Activated CD8-positive, alpha-beta memory T cell treated with anti-CD3 and anti-CD28 coated beads for 36 hours (primary cell): Measurements from ENCODE around the gene AHI1. TPM values are rescaled to one million over a fixed set of nuclear protein-coding genes. Genes with fewer than 3 reads are reported as not detected.

Experiments
- CTCF ChIA-PET: fragments of 350-600 bp; sonication (Branson Sonifier 250); formaldehyde crosslinking; loops from one replicate; lab custom pipeline; 2021; ENCODE audit warnings: antibody characterized with exemption; lab: Charles Lee
- POLR2A ChIA-PET: fragments of 350-600 bp; sonication (Branson Sonifier 250); formaldehyde crosslinking; loops from one replicate; lab custom pipeline; 2021; ENCODE audit warnings: antibody characterized with exemption; lab: Charles Lee
- total RNA-seq, 2 experiments: library from RNA; stranded (reverse); gene quantifications; one replicate each; pipeline ENCODE4 v1.2.3, GENCODE V29; 2021

The AHI1 gene
- 10 to 100 TPM; 42.4 to 46.2 TPM for total RNA-seq

- POLR2A ChIA-PET: interaction anchor here (0.6 to 1.7 kb wide), 3 partner anchors 42 to 792 kb away, joined by 3 to 19 read pairs (median 3); partner anchors contain the start of gene BCLAF1
- CTCF ChIA-PET: interaction anchor here (1.0 to 1.3 kb wide), 2 partner anchors 40 to 792 kb away, joined by 3 read pairs; partner anchors contain the start of gene BCLAF1
These were observed at the start of gene AHI1 for GRCh38 chr6:135497412-135498184. TSS of gene AHI1 (minus strand) at chr6:135497740. CDS start at chr6:135492237, 5,503 bp downstream.

GRCh38 chr6:135546680-135547418 lies 49.3 kb upstream of the AHI1 start:
- CTCF ChIA-PET: no interaction called here

GRCh38 chr6:135546206-135546605 lies 48.7 kb upstream of the AHI1 start:
- POLR2A ChIA-PET: no interaction called here
- CTCF ChIA-PET: no interaction called here

More at GRCh38 chr6:135546680-135547418, 49.3 kb upstream of the AHI1 start:
- POLR2A ChIA-PET: no interaction called here

GRCh38 chr6:135540207-135540840 lies 42.8 kb upstream of the AHI1 start:
- CTCF ChIA-PET: no interaction called here

GRCh38 chr6:135537741-135538301 lies 40.3 kb upstream of the AHI1 start:
- CTCF ChIA-PET: interaction anchor here (0.7 to 1.3 kb wide), 3 partner anchors 39 to 110 kb away, joined by 3 to 5 read pairs (median 3); no protein-coding TSS in a partner anchor
- POLR2A ChIA-PET: interaction anchor here (0.6 to 1.4 kb wide), 3 partner anchors 86 to 1366 kb away, joined by 3 to 4 read pairs (median 3); no protein-coding TSS in a partner anchor

More at GRCh38 chr6:135540207-135540840, 42.8 kb upstream of the AHI1 start:
- POLR2A ChIA-PET: no interaction called here

- CTCF ChIA-PET: interaction anchor here (0.9 to 1.8 kb wide), 4 partner anchors 88 to 691 kb away, joined by 3 to 11 read pairs (median 7); no protein-coding TSS in a partner anchor
- POLR2A ChIA-PET: no interaction called here
These were observed 38.5 kb upstream of the AHI1 start for GRCh38 chr6:135535989-135536414.

- POLR2A ChIA-PET: no interaction called here
- CTCF ChIA-PET: interaction anchor here (0.6 to 1.8 kb wide), 4 partner anchors 89 to 692 kb away, joined by 3 to 11 read pairs (median 7); no protein-coding TSS in a partner anchor
These were observed 37.3 kb upstream of the AHI1 start for GRCh38 chr6:135534773-135535380.

- ChIA-PET CTCF (no interaction called here), POLR2A (no interaction called here)
These were observed 35.0 kb upstream of the AHI1 start for GRCh38 chr6:135532559-135532958.

GRCh38 chr6:135531954-135532490 lies 34.5 kb upstream of the AHI1 start:
- ChIA-PET POLR2A (no interaction called here), CTCF (no interaction called here)

- CTCF ChIA-PET: no interaction called here
- POLR2A ChIA-PET: no interaction called here
These were observed 32.6 kb upstream of the AHI1 start for GRCh38 chr6:135530113-135530512.

GRCh38 chr6:135527960-135528249 lies 30.4 kb upstream of the AHI1 start:
- ChIA-PET POLR2A (no interaction called here), CTCF (no interaction called here)

GRCh38 chr6:135527116-135527959 lies 29.8 kb upstream of the AHI1 start:
- ChIA-PET CTCF (no interaction called here), POLR2A (interaction anchor here (0.7 kb wide), 1 partner anchor 1409 kb away, joined by 3 read pairs; no protein-coding TSS in a partner anchor)

GRCh38 chr6:135525594-135525993 lies 28.1 kb upstream of the AHI1 start:
- CTCF ChIA-PET: no interaction called here

GRCh38 chr6:135522965-135523692 lies 25.6 kb upstream of the AHI1 start:
- ChIA-PET POLR2A (no interaction called here), CTCF (no interaction called here)

More at GRCh38 chr6:135525594-135525993, 28.1 kb upstream of the AHI1 start:
- POLR2A ChIA-PET: no interaction called here

- ChIA-PET POLR2A (no interaction called here), CTCF (no interaction called here)
These were observed 23.9 kb upstream of the AHI1 start for GRCh38 chr6:135521431-135521830.

GRCh38 chr6:135520781-135521180 lies 23.2 kb upstream of the AHI1 start:
- CTCF ChIA-PET: interaction anchor here (1.9 kb wide), 1 partner anchor 14 kb away, joined by 7 read pairs; no protein-coding TSS in a partner anchor
- POLR2A ChIA-PET: no interaction called here

GRCh38 chr6:135519348-135519747 lies 21.8 kb upstream of the AHI1 start:
- ChIA-PET CTCF (interaction anchor here (1.9 kb wide), 1 partner anchor 13 kb away, joined by 7 read pairs; no protein-coding TSS in a partner anchor), POLR2A (no interaction called here)
